Ishikawa (cell line): ENCODE data around the gene COL15A1.

Experiments used
- CEBPB ChIP-seq: IDR thresholded peaks from 2 replicates; pipeline ENCODE4 v1.6.1; 2012
- CREB1 ChIP-seq: IDR thresholded peaks from 2 replicates; pipeline ENCODE4 v1.6.1; 2012; ENCODE audit warnings: low read depth
- EGR1 ChIP-seq: IDR thresholded peaks from 2 replicates; pipeline ENCODE4 v1.6.1; 2012
- EP300 ChIP-seq: IDR thresholded peaks from 2 replicates; pipeline ENCODE4 v1.6.1; 2012; ENCODE audit warnings: borderline replicate concordance
- FOXM1 ChIP-seq: IDR thresholded peaks from 2 replicates; pipeline ENCODE4 v1.6.1; 2012; ENCODE audit warnings: low read depth, borderline replicate concordance
- MAX ChIP-seq: IDR thresholded peaks from 2 replicates; pipeline ENCODE4 v1.6.1; 2012
- NFIC ChIP-seq: IDR thresholded peaks from 2 replicates; pipeline ENCODE4 v1.6.1; 2012
- RAD21 ChIP-seq: IDR thresholded peaks from 2 replicates; pipeline ENCODE4 v1.6.1; 2012; ENCODE audit warnings: low read depth
- REST ChIP-seq: IDR thresholded peaks from 2 replicates; pipeline ENCODE4 v1.6.1; 2012; ENCODE audit warnings: low read depth, mild to moderate bottlenecking
- TAF1 ChIP-seq: IDR thresholded peaks from 2 replicates; pipeline ENCODE4 v1.6.1; 2012; ENCODE audit warnings: low read depth, mild to moderate bottlenecking
- TCF12 ChIP-seq: IDR thresholded peaks from 2 replicates; pipeline ENCODE4 v1.6.1; 2012; ENCODE audit warnings: low read depth
- TEAD4 ChIP-seq: IDR thresholded peaks from 2 replicates; pipeline ENCODE4 v1.6.1; 2012
- USF1 ChIP-seq: IDR thresholded peaks from 2 replicates; pipeline ENCODE4 v1.6.1; 2012
- YY1 ChIP-seq: IDR thresholded peaks from 2 replicates; pipeline ENCODE4 v1.6.1; 2012; ENCODE audit warnings: low read depth
- ZBTB7A ChIP-seq: IDR thresholded peaks from 2 replicates; pipeline ENCODE4 v1.6.1; 2012; ENCODE audit warnings: low read depth

COL15A1 gene

GRCh38 chr9:98943682-98944056, at the start of gene COL15A1:
Gene COL15A1 (plus strand): TSS chr9:98943907. CDS start chr9:98944062, 155 bp downstream.
- TF ChIP-seq CREB1 (no peak), MAX (no peak), ZBTB7A (no peak), FOXM1 (no peak), EGR1 (no peak), CEBPB (no peak), REST (no peak), YY1 (no peak), RAD21 (no peak), TAF1 (no peak), EP300 (no peak), NFIC (no peak), TCF12 (no peak), USF1 (no peak), TEAD4 (no peak)

- TF ChIP-seq TCF12 (no peak), EGR1 (no peak), MAX (no peak), TAF1 (no peak), USF1 (no peak), CREB1 (no peak), RAD21 (no peak), FOXM1 (no peak)
Observed at GRCh38 chr9:98894171-98894570, 49.5 kb upstream of the COL15A1 start.

- no peak for TF ChIP-seq TCF12
- TF ChIP-seq NFIC: no peak
- TF ChIP-seq EGR1: no peak
- no peak for TF ChIP-seq TEAD4
- TF ChIP-seq USF1: no peak
- no peak for TF ChIP-seq MAX
- no peak for TF ChIP-seq EP300
- no peak for TF ChIP-seq RAD21
- no peak for TF ChIP-seq CREB1
- no peak for TF ChIP-seq CEBPB
- no peak for TF ChIP-seq REST
- no peak for TF ChIP-seq TAF1
Observed at GRCh38 chr9:98894761-98895160, 48.9 kb upstream of the COL15A1 start.

- TF ChIP-seq TEAD4 (no peak), MAX (no peak), EGR1 (no peak), TAF1 (no peak), NFIC (no peak), RAD21 (no peak), FOXM1 (no peak), YY1 (no peak), CREB1 (no peak)
Observed at GRCh38 chr9:98896632-98897031, 47.1 kb upstream of the COL15A1 start.

GRCh38 chr9:98897745-98898144, 46.0 kb upstream of the COL15A1 start:
- TF ChIP-seq EGR1 (no peak), REST (no peak), TEAD4 (no peak), EP300 (no peak), CEBPB (no peak), TAF1 (no peak), RAD21 (no peak), CREB1 (no peak), FOXM1 (no peak), YY1 (no peak), USF1 (no peak), TCF12 (no peak)
